Endometrial microvascular endothelial cells (primary cell): ENCODE data around the gene EIF3L. TPM values are rescaled to one million over a fixed set of nuclear protein-coding genes. Genes with fewer than 3 reads are reported as not detected.

Experiments
- in situ Hi-C: cut with HindIII; loops from 2 replicates; pipeline ENCODE4 v1.10.0; 2017; ENCODE audit warnings: low sequenced_read_pairs, low pct_unique_long_range_greater_than_20kb; ENCODE audit errors: inconsistent ontology term
- total RNA-seq: library from RNA; depleted of rRNA; stranded (reverse); fragments of >200 nt; gene quantifications from one replicate; pipeline ENCODE4 v1.2.3, GENCODE V29; 2015; ENCODE audit errors: inconsistent ontology term

The EIF3L gene
- total RNA-seq, 1 donor from 2014 or later: 397 TPM

DNA sequence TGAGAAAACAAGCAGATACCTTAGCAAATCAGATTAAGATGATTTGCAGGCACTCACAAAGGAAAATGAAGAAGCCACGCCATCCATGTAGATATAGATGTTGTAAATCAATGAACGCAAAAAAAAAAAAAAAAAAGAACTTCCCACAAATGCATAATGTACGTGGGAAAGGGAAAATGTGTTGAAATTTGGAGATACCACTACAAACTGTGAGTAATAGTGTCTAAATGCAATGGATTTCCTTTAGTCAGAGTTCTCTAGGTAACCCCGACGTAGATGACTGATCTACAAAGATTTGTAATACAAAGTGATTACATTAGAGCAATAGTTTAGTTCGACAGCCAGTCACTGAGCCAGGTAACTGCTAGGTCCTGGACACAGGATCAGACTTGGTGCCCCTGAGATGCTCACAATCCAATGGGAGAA lies 4.3 kb upstream of the EIF3L start:
- in situ Hi-C loops: no loop called here

DNA sequence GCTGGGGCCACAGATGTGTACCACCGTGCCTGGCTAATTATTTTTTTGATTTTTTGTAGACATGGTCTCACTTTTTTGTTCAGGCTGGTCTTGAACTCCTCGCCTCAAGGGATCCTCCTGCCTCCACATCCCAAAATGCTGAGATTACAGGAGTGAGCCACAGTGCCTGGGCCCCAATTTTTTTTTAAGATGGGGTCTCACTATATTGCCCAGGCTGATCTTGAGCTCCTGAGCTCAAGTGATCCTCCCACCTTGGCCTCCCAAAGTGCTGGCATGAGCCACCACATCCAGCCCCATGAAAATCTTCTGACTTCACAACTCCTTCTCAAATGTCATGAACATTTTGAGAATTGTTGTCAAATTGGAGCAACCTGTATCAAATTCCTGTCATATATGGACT lies 2.8 kb upstream of the EIF3L start:
- in situ Hi-C loops: no loop called here

DNA sequence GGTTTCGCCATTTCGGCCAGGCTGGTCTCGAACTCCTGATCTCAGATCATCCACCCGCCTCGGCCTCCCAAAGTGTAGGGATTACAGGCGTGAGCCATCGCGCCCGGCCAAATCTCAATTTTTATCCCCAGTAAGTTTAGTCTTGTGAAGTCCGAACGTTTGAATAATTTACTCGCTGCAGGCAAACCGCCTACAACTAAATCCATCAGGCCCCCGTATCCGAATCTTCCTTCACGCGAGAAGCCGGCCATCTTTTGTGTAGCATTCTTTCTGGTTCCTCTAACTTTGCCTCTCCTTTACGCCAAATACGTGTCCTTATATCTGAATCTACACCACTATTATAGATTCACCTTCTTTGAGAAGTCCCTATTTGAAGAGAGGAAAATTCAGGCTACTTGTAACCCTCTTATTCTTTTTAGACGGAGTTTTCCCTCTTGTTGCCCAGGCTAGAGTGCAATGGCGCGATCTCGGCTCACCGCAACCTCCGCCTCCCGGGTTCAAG lies 581 bp upstream of the EIF3L start:
- in situ Hi-C loops: no loop called here

DNA sequence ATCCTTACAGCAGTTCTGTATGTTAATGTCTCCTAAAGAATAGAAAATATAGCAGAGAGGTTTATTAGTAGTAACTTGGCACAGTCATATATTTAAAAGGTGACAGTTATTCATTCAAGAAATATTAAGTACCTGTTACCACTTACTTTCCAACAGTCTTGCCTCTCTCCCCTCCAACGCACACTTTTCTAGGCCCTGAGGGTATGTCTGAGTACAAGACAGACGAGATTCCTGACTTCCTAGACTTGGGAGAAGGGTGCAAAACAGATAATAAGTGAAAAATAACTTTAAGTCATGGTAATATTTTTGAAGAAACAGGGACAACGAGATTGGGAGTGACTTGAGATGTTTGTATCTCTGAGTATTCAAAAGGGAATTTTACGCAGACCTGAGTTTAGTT lies 1.6 kb downstream of the EIF3L start:
- in situ Hi-C loops: no loop called here

DNA sequence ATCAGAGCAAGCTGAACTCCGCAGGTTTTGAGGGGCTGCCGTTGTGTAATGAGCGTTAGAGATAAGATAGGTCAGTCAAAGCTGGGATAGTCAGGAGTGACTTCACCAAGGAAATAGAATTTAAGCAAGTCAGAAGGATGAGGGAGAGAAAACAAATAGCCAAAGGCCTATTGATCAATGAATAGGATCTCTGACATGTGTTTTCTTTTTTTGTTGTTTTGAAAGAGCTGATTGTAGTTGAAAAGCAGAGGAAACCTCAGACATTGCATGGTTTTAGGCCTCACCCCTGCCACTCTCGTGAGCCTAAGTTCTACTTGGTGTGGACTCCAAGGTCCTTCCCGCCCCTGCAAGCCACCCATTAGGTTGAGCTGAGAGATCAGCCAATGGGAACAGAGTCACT lies 3.2 kb downstream of the EIF3L start:
- in situ Hi-C loops: no loop called here

DNA sequence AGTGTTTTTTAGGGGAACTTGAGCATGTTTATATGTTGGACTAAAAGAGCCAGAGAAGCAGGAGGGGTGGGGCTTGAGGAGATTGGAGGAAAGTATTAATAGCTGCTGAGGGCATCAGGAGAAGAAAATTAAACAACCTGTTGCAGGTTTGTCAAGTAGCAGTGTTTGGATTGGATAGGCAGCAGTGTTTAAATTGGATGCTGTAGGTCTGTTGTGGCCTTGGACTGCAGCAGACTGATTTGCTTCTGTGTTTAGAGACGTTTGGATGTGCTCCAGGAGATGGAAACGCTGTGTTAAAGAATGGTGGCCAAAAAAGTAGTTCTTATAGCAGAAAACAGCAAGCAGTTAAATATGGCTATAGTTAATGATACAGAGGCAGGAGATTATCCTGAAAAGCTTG lies 5.7 kb downstream of the EIF3L start:
- in situ Hi-C loops: no loop called here

DNA sequence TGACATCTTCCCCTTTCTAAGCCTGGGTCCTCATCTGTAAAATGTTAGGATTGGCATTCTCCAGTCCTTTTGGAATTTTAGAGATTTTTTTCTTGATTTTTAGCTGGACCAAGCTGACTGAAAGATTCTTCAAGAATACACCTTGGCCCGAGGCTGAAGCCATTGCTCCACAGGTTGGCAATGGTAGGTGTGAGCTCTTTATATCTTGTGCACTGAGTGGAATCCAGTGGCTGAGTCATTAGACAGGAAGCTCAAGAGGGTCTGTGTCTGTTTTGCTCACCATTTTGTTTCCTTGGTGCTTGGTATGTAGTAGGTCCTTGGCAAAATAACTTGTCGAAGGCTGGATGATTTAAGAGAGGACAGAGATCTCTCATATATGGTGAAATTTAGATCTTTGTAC lies 6.2 kb downstream of the EIF3L start:
- in situ Hi-C loops: no loop called here

DNA sequence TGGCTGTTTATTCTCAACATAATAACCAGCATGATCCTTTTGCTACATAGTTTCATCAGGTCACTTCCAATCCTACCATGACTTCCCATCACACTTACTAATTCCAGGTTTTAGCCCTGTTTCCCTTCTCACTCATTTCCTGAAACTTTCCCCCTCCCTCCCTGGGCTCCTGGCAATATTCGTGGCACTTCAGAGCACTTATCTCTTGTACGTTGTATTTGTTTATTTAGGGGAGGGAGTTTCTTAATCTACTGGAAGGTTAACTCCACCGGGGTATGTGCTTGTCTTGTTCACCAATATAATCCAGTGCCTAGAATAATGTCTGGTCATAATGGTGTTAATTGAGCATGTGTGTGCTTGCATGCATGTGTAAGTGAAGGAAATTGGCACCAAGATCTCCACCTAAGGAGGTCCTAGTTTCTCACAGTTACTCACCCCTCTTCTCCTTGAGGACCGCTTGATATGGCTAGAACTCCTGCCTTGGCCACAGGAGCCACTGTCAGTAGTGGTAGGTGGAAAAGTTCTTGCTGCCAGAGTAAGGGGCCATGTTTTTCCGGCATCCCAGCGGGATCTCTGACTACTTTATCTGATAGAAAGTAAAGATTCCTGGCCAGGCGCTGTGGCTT lies 11.7 kb downstream of the EIF3L start:
- in situ Hi-C loops: no loop called here

DNA sequence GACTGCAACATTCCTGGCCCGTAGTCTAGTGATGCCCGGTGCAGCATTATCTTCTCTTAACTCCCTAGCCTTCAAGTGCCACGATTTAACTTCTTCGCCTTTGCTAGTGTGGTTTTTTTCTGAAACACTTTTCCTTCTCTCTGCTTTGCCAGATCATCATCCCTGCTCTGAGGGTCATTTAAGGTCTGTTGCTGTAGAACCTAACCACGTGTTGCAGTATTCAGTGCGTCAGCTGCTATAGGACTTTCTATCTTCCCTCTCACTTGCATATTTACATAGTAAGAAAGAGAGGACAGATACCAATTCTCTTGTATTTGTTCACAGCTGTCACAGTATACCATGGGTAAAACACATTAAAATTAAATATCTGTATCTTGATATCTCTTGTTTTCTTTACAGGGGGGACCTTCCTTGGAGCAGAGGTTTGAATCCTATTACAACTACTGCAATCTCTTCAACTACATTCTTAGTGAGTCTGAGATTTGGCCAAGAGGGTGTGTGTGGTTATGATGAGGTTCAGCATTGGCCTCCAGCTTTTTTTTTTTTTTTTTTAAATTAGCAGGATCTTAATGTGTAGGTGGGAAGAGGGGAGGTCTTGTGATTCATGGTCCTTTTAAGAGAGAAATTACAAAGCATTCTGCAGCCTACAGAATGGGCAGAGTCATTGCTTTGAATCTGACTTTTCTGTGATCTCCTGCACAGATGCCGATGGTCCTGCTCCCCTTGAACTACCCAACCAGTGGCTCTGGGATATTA lies 13.5 kb downstream of the EIF3L start:
- in situ Hi-C loops: no loop called here

DNA sequence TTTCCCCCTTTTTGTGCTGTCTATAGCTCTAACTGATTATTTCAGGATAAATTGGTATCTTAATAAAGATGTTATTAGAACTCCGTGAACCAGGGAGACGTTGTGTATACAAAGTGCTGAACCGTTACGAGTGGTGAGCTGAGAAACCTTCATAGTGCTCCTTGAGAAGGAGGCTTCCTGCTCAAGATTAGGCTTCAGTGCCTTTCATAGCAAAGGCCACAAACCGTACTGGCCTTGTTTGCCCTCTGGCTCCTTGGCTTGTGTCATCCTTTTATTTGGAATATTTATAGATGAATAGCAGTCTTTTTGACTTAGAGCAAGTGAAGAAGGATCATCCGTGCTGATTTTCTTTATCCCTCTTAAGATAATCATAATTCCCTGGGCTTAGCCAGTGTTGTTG lies 16.3 kb downstream of the EIF3L start:
- in situ Hi-C loops: no loop called here

DNA sequence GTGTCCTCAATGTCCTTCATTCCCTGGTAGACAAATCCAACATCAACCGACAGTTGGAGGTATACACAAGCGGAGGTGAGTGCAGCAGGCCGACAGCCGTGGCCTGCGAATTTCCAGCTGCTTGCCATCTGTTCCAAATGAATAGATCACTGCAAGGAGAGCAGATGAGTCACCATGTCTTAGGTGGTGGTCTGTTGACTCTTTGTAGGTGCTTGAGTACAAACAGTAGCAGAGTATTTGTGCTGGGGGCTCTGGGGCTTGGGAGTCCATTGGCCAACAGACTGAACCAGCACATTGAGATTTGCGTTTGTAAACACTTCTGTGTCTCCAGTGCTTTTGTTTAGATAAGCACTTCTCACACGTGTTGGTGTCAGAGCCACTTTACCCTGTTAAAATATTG lies 21.1 kb downstream of the EIF3L start:
- in situ Hi-C loops: no loop called here

DNA sequence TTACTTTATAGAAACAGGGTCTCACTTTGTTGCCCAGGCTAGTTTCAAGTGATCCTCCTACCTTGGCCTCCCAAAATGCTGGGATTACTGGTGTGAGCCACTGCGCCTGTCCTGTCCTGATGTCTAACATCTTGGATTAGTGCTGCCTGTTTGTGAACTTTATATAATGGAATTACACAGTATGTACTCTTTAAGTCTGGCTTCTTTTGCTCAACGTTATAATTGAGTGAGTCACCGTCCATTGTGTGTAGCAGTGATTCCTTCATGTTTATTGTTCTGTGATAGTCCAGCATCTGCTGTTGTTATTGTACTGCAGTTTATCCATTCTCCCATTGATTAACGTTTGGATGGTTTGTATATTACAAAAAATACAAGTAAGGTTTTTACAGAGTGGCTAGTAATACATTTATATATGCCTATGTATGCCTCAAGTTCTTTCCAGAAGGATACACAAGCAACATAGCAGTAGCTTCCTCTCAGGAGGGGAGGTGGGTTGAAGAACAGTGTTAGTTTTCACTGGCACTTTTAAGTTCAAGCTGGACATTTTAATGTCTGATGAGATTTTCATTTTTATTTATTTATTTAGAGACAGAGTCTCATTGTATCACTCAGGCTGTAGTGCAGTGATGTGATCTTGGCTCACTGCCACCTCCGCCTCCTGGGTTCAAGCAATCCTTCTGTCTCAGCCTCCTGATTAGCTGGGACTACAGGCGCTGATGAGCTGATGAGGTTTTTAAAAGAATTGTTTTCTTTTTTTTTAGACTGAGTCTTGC lies 31.6 kb downstream of the EIF3L start:
- in situ Hi-C loops: no loop called here

DNA sequence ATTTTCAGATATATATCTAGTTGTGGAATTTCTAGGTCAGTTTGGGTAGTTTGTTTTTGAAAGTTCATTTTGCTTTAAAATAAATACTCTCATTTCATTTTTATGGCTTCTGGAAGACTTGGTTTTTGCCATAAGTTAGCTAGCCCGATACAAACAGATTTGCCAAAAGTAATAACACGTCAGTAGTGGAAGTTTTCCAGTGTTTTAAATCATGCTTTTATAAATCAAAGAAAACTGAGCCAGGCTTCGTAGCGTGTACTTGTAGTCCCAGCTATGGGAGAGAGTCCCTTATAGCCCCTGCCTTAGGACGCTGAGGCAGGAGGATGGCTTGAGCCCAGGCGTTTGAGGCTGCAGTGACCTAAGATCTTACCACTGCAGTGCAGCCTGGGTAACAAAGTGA lies 35.2 kb downstream of the EIF3L start:
- in situ Hi-C loops: no loop called here

DNA sequence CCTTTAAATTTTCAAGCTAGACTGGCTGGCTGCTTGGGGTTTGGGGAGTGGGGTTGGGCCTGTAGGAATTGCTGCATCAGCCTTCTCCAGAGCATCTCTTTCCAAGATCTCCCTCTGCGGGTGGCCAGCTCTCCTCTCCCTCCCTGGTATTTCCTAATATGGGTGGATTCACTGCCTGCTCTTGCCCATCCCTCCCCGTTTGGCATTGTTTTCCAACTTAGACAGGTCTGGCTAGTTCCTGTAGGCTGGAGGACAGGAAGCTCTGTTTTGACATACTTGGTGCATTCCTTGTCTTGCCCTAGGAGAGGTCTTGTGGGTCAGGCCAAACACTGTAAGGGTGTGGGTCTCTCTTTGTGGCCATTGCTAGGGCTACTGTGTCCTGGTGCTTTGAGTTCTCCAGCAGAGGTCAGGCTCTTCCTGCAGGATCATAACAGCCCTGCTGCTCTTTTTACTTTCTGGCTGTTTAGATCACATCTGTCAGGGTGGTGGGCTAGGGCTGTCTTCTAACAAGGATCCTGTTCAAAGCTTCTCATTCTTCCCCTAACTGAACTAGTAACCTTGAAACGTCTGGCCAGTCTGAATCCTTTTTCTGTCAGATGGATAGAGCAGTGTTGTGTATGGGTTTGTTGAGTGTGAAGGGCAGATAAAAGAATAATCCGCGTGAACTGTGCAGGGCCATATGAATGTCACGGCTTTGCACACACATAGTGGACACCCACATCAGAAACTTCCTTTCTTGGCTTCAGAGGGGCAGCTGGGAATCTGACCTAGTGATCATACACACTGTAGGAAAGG lies 38.6 kb downstream of the EIF3L start:
- in situ Hi-C loops: no loop called here

DNA sequence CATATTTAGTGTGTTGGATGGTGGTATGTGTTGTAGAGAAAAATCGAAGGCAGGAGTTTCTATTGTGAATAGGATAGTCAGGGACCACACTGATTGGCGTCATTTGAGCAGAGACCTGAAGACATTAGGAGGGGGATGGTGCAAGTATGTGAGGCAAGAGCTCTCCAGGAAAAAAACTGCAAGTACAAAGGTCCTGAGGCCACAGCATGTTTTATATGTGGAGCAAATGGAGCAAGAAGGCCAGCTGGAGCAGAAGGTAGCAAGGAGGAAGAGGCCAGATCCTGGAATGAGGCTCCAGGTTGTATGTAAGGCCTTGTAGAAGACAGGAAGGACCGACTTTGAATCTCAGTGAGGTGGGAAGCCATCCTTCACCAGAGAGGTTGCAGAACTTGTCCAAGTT lies 42.7 kb downstream of the EIF3L start:
- in situ Hi-C loops: no loop called here

DNA sequence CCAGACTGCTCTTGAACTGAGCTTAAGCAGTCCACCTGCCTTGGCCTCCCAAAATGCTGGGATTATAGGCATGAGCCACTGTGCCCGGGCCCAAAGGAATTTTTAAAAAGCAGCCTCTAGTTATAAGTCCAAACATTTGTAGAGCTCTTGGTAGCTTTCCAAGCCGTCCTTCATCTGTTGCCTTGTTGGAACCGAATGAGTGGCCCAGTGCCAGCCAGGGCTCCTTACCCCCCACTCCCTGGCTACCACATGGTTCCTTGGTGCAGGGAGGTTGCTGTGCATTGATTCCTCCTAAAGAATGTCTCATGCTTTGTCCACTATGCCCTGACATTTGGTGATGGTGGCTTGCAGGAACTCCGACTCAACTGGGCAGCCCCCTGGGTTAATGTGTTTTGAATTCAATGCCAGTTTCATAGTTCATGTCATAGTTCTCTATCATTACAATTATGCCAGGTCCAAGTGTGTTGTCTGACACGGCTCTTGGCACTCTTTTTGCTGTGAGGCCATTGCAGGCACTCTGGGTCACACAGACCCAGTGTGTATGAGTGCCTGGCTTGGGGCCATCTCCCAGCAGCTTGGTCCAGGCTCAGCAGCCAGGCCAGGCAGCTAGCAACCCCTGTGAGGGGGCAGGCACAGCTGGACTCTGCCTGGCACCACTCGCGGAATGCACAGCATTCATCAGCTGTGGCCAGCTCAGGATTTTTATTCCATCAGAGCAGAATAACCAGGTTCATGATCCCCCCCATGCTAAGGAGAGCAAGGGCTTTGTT lies 43.5 kb downstream of the EIF3L start:
- in situ Hi-C loops: no loop called here

DNA sequence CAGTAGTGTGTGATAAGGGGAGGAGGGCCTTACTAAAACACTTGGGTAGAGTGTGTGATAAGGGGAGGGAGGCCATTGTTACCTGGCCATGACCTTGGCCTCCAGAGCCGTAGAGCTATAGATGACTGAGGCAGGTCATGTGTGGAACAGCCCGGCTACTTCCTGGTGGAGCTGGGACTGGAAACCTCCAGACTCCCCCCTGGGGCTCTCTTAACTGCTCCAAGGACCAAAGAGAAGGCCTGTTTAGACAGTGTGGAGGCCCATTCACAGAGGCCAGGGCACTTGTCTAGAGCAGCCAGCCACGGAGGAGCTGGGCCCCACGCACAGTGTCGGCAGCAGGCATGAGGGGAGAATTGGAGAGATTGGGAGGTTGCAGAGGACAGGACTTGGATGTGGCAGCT lies 44.4 kb downstream of the EIF3L start:
- in situ Hi-C loops: no loop called here

DNA sequence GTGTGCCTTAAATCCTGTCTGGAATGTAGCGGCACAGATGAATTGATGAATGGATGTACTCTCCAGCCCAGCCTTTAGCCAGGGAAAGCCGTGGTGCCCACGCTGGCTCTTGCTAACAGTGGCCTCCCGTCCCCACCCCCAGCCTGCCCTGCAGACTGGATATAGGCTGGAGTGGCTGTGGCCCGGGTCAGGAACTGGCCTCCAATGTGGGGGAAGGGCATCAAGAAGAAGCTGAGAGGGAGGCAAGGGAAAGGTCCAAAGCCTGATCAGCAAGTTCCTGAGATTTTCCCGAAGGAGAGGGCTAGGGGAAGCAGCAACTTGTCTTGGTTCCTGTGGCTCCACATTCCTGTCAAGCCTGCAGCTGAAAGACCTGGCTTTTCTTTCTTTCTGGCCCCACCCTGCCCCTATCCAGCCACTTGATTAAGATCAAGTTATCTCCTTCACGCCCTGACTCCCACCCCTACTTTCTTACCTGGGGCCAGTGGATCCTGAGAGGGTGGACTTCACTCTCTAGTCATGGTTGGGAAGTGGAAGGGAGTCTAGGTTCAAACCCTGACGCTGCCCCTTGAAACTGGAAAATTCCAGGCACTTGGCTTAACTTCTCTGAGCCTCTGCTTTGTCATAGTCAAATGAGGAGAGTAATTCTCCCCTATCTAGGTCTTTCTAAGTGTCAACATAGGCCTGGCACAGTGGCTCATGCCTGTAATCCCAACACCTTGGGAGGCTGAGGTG lies 45.9 kb downstream of the EIF3L start:
- in situ Hi-C loops: no loop called here
